Measurements from ENCODE around the gene KDM3A. TPM values are rescaled to one million over a fixed set of nuclear protein-coding genes. Genes with fewer than 3 reads are reported as not detected.

Gene KDM3A
- total and polyA plus RNA-seq, 10 donors: 16.1 to 87.5 (median 45.5) TPM

GRCh38 chr2:86512892-86513291, 71.7 kb downstream of the KDM3A start:
- WGBS, 5 donors: 92 to 100% (median 95%) methylated on average over 2 of the region's 2 CpGs
- Histone ChIP-seq H3K9me3 (no peaks in the 10 kb centered on the region), H3K36me3 (peaks cover 0 to 44% (median 22%) of the 10 kb centered on the region in 6 donors), H3K4me3 (no peak overlapping the region), H3K27ac (no peak overlapping the region), H3K4me1 (peaks cover 0 to 6% (median 0%) of the 10 kb centered on the region in 6 donors), H3K27me3 (replicated peaks in 1 of 7) (no peaks in the 10 kb centered on the region)
- intact Hi-C loops (cut with DNase I; ENCODE audit: low total_unique reads): no loop called here
- no peak for TF ChIP-seq POLR2AphosphoS5 (IDR thresholded peaks at IDR 0.05)
- no peak for TF ChIP-seq POLR2A (IDR thresholded peaks at IDR 0.05)
- TF ChIP-seq, protein P1, sequence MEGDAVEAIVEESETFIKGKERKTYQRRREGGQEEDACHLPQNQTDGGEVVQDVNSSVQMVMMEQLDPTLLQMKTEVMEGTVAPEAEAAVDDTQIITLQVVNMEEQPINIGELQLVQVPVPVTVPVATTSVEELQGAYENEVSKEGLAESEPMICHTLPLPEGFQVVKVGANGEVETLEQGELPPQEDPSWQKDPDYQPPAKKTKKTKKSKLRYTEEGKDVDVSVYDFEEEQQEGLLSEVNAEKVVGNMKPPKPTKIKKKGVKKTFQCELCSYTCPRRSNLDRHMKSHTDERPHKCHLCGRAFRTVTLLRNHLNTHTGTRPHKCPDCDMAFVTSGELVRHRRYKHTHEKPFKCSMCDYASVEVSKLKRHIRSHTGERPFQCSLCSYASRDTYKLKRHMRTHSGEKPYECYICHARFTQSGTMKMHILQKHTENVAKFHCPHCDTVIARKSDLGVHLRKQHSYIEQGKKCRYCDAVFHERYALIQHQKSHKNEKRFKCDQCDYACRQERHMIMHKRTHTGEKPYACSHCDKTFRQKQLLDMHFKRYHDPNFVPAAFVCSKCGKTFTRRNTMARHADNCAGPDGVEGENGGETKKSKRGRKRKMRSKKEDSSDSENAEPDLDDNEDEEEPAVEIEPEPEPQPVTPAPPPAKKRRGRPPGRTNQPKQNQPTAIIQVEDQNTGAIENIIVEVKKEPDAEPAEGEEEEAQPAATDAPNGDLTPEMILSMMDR (IDR thresholded peaks at IDR 0.05 in 8 of 11, conservative IDR thresholded peaks at IDR 0.05 in 3 of 11): no peak
- DNase-seq: no peak

- intact Hi-C loops (cut with DNase I; ENCODE audit: low total_unique reads): no loop called here
Measured at GRCh38 chr2:86513948-86514660, 72.9 kb downstream of the KDM3A start.

DNA sequence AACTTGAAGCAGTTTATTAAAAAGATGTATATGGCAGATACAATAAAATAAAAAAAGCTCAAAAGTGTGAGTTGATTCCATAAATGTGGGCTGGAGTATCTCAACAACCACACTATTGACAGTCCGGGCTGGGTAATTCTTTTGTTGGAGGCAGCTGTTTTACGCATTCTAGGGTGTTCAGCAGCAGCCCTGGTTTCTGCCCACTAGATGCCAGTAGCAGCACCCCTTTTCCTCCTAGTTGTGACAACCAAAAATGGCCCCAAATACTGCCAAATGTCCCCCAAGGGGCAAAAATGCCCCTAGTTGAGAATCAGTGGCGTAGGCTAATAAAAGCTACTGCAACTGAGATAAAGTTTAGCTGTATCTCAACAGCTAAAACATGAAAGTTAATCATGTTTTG, 77.3 kb downstream of the KDM3A start:
- intact Hi-C loops (cut with DNase I; ENCODE audit: low total_unique reads): no loop called here
- H3K36me3 ChIP-seq: peaks cover 0 to 57% (median 4%) of the 10 kb centered on the region in 6 donors
- H3K27me3 ChIP-seq (replicated peaks in 1 of 7): no peaks in the 10 kb centered on the region
- 85 to 94% (median 88%) methylated on average over 3 of the region's 3 CpGs for WGBS, 5 donors
- H3K9me3 ChIP-seq: peaks cover 4 to 31% (median 25%) of the 10 kb centered on the region in 8 donors
- TF ChIP-seq POLR2A (IDR thresholded peaks at IDR 0.05): no peak
- TF ChIP-seq, protein P1 (IDR thresholded peaks at IDR 0.05 in 8 of 11, conservative IDR thresholded peaks at IDR 0.05 in 3 of 11): peak in 8 of 11 experiments; percentile 12 to 46 (median 34)
- no peak overlapping the region for H3K27ac ChIP-seq
- no peak for DNase-seq
- H3K4me1 ChIP-seq: peaks cover 0 to 13% (median 0%) of the 10 kb centered on the region in 6 donors
- no peak overlapping the region for H3K4me3 ChIP-seq

More at GRCh38 chr2:86513948-86514660, 72.9 kb downstream of the KDM3A start:
- 78 to 97% (median 93%) methylated on average over 5 of the region's 5 CpGs for WGBS, 5 donors
- Histone ChIP-seq H3K4me1 (peaks cover 0 to 13% (median 0%) of the 10 kb centered on the region in 6 donors), H3K27me3 (replicated peaks in 1 of 7) (no peaks in the 10 kb centered on the region), H3K27ac (no peak overlapping the region), H3K9me3 (peaks cover 0 to under 1% (median 0%) of the 10 kb centered on the region in 8 donors), H3K4me3 (no peak overlapping the region), H3K36me3 (peaks cover 0 to 32% (median 10%) of the 10 kb centered on the region in 6 donors)
- DNase-seq: no peak
- no peak for TF ChIP-seq POLR2A (IDR thresholded peaks at IDR 0.05)
- TF ChIP-seq, protein P1 (IDR thresholded peaks at IDR 0.05 in 8 of 11, conservative IDR thresholded peaks at IDR 0.05 in 3 of 11): no peak
- no peak for TF ChIP-seq POLR2AphosphoS5 (IDR thresholded peaks at IDR 0.05)

- intact Hi-C loops (cut with DNase I; ENCODE audit: low total_unique reads): no loop called here
- H3K9me3 ChIP-seq: peaks cover 4 to 31% (median 25%) of the 10 kb centered on the region in 8 donors
- H3K4me3 ChIP-seq: no peak overlapping the region
- no peaks in the 10 kb centered on the region for H3K27me3 ChIP-seq (replicated peaks in 1 of 7)
- no peak for DNase-seq
- no peak overlapping the region for H3K27ac ChIP-seq
- peaks cover 0 to 13% (median 0%) of the 10 kb centered on the region in 6 donors for H3K4me1 ChIP-seq
- peaks cover 0 to 56% (median 4%) of the 10 kb centered on the region in 6 donors for H3K36me3 ChIP-seq
- TF ChIP-seq POLR2A (IDR thresholded peaks at IDR 0.05): no peak
- TF ChIP-seq, protein P1 (IDR thresholded peaks at IDR 0.05 in 8 of 11, conservative IDR thresholded peaks at IDR 0.05 in 3 of 11): no peak
- 92 to 100% (median 96%) methylated on average over 1 of the region's 1 CpG for WGBS, 5 donors
Measured at GRCh38 chr2:86519349-86519748, 78.2 kb downstream of the KDM3A start.
